Neural cell (in vitro differentiated cells): ENCODE results near the gene LRRC31.

Experiments
- EZH2 ChIP-seq: fragments of 200-600, 300-800 bp; shearing (Covaris generic), sonication (generic); IDR thresholded peaks from 2 replicates; pipeline ENCODE4 v1.6.1; 2014; ENCODE audit warnings: antibody characterized with exemption, low read length, borderline replicate concordance, mild to moderate bottlenecking; ENCODE audit not compliant: insufficient read depth, poor library complexity, severe bottlenecking
- POLR2AphosphoS5 ChIP-seq: IDR thresholded peaks from 2 replicates; pipeline ENCODE4 v1.6.1; 2012
- RAD21 ChIP-seq: fragments of 450-650 bp; conservative IDR thresholded peaks from 2 replicates; pipeline ENCODE4 v1.6.1; 2014; ENCODE audit warnings: antibody characterized with exemption, mild to moderate bottlenecking, moderate library complexity
- TAF1 ChIP-seq: IDR thresholded peaks from 2 replicates; pipeline ENCODE4 v1.6.1; 2012; ENCODE audit warnings: low read depth
- TF ChIP-seq, protein P1 (sequence below): fragments of 450-650 bp; IDR thresholded peaks from 2 replicates; pipeline ENCODE4 v1.5.1; 2014; ENCODE audit warnings: antibody characterized with exemption, mild to moderate bottlenecking, moderate library complexity; ENCODE audit not compliant: poor library complexity, severe bottlenecking

DNA sequence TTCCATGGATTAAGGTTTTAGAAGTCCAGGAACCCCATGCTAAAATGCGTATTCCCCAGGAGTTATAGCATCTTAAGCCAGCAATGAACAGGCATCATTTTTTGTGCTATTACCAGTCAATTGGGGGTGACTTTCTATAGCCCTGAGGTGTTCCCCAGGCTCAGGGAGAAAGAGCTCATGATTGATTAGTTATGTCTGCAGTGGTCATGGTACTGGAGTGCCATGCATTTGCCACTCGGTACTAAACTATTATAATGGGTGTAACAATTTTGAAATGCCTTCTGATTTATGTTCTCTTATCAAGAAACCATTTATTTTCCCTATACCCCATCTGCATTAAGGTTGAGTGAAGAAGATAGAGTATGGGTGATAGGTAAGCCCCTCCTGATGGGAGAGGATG lies 11.9 kb downstream of the LRRC31 start:
- TF ChIP-seq, protein P1, sequence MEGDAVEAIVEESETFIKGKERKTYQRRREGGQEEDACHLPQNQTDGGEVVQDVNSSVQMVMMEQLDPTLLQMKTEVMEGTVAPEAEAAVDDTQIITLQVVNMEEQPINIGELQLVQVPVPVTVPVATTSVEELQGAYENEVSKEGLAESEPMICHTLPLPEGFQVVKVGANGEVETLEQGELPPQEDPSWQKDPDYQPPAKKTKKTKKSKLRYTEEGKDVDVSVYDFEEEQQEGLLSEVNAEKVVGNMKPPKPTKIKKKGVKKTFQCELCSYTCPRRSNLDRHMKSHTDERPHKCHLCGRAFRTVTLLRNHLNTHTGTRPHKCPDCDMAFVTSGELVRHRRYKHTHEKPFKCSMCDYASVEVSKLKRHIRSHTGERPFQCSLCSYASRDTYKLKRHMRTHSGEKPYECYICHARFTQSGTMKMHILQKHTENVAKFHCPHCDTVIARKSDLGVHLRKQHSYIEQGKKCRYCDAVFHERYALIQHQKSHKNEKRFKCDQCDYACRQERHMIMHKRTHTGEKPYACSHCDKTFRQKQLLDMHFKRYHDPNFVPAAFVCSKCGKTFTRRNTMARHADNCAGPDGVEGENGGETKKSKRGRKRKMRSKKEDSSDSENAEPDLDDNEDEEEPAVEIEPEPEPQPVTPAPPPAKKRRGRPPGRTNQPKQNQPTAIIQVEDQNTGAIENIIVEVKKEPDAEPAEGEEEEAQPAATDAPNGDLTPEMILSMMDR: no peak
- TF ChIP-seq RAD21: no peak
- TF ChIP-seq TAF1: no peak
- no peak for TF ChIP-seq POLR2AphosphoS5
- TF ChIP-seq EZH2: no peak
